NT2/D1 (cell line): ENCODE measurements around the gene LETM1.

Source experiments
- DNase-seq: peaks from one replicate; pipeline ENCODE4 v3.0.0-alpha.2; 2011; ENCODE audit warnings: low read depth, low spot score
- H3K27me3 ChIP-seq: 2 replicates; pipeline ENCODE4 v1.6.0; 2011; ENCODE audit warnings: mild to moderate bottlenecking; ENCODE audit not compliant: insufficient read length, insufficient read depth
- H3K36me3 ChIP-seq: 2 replicates; pipeline ENCODE4 v1.6.1; 2011; ENCODE audit warnings: mild to moderate bottlenecking, low read length, mixed read lengths; ENCODE audit not compliant: insufficient read depth, insufficient read length
- H3K4me1 ChIP-seq: 2 replicates; pipeline ENCODE4 v1.5.1; 2011; ENCODE audit not compliant: insufficient read depth, insufficient read length
- H3K4me3 ChIP-seq: 2 replicates; pipeline ENCODE4 v1.5.1; 2011; ENCODE audit warnings: low read depth; ENCODE audit not compliant: insufficient read length
- H3K9ac ChIP-seq: 2 replicates; pipeline ENCODE4 v1.6.0; 2011; ENCODE audit warnings: low read depth; ENCODE audit not compliant: insufficient read length
- H3K9me3 ChIP-seq: 2 replicates; pipeline ENCODE4 v1.5.1; 2011; ENCODE audit warnings: mild to moderate bottlenecking, low read length; ENCODE audit not compliant: insufficient read depth
- SUZ12 ChIP-seq: IDR thresholded peaks from 2 replicates; pipeline ENCODE4 v1.6.1; 2011; ENCODE audit not compliant: insufficient read length, insufficient read depth; ENCODE audit errors: extremely low read depth
- YY1 ChIP-seq: IDR thresholded peaks from 2 replicates; pipeline ENCODE4 v1.6.1; 2011; ENCODE audit not compliant: insufficient read length, insufficient read depth
- ZNF274 ChIP-seq: IDR thresholded peaks from 2 replicates; pipeline ENCODE4 v1.6.1; 2011; ENCODE audit warnings: mild to moderate bottlenecking, low read depth, low read length

The LETM1 gene

DNA sequence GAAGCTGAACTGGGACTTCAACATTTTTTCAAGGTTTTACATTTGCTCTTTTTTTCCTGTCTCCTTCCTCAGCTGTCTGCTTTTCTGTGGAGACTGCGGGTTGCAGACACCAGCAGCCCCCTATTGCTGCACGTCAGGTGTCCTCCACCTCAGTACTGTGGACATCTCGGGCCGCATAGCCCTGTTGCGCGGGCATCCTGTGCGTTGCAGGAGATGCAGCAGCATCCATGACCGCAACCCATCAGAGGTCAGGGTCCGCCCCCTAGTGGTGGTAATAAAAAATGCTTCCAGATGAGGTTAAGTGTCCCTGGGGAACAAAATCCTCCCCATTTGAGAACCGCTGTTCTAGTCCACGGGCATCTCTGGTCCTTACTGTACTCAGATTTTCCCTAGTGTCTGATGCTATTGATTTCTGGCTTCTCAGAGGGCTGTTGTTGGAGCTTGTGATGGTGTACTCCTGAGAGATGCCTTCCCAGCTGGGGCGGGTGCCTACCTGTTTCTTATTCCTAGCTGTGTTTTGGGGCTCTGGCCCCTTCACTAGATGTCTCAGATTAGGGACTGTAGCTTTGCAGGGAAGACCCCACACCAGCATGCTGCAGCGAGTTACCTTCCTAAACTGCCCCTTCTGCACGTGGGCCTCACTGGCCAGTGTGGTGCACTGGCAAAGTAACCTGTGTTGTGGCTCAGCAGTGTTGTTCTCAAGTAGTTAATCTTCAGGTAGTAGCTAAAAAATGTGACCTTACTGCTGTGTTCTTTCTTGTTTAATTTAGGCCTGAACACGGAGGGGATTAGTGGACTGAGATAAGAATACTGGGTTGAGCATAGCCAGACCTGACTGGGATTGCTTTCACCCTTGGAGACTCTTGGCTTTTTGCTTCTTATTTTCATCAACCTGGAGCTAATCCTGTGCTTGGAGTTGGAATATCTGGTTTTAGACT, 43.5 kb upstream of the LETM1 start:
- no peaks in the 10 kb centered on the region for H3K9me3 ChIP-seq
- no peaks in the 10 kb centered on the region for H3K27me3 ChIP-seq
- peaks cover 4% of the 10 kb centered on the region for H3K4me1 ChIP-seq
- peak; percentile 68 for DNase-seq
- no peak for TF ChIP-seq SUZ12
- TF ChIP-seq ZNF274, result no peak
- TF ChIP-seq YY1, result no peak
- no peak overlapping the region for H3K9ac ChIP-seq
- peaks cover 53% of the 10 kb centered on the region for H3K36me3 ChIP-seq
- no peak overlapping the region for H3K4me3 ChIP-seq

DNA sequence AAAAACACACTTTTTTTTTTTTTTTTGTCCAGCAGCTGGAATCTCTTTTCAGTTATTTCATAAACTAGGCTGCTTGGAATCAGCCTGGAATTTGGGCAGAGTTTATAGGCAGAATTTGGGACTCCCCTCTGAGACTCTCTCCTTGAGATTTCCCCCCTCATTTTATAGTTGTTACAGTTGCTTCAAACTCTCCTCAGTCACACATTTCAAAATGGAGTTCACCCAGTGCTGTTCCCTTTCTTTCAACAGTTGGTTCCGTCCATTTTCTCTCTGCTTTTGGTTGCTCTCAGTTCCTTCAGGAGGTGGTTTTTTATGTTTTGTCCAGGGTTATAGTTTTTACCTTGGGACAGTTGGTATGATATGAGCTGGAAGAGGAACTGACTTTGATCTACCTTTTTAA, 42.7 kb upstream of the LETM1 start:
- Histone ChIP-seq H3K4me1 (peaks cover 4% of the 10 kb centered on the region), H3K9ac (no peak overlapping the region), H3K36me3 (peaks cover 50% of the 10 kb centered on the region), H3K27me3 (no peaks in the 10 kb centered on the region), H3K4me3 (no peak overlapping the region), H3K9me3 (no peaks in the 10 kb centered on the region)
- no peak for TF ChIP-seq YY1
- TF ChIP-seq ZNF274, result no peak
- no peak for TF ChIP-seq SUZ12
- DNase-seq, result no peak

- Histone ChIP-seq H3K36me3 (peaks cover 52% of the 10 kb centered on the region), H3K9me3 (no peaks in the 10 kb centered on the region), H3K4me3 (no peak overlapping the region), H3K4me1 (peaks cover 4% of the 10 kb centered on the region), H3K27me3 (no peaks in the 10 kb centered on the region), H3K9ac (no peak overlapping the region)
- TF ChIP-seq YY1 (no peak), SUZ12 (no peak), ZNF274 (no peak)
- DNase-seq, result no peak
These were observed 42.1 kb upstream of the LETM1 start for GRCh38 chr4:1898007-1898406.

- no peak overlapping the region for H3K4me3 ChIP-seq
- no peak overlapping the region for H3K9ac ChIP-seq
- no peak for DNase-seq
- no peaks in the 10 kb centered on the region for H3K27me3 ChIP-seq
- no peak for TF ChIP-seq YY1
- no peak for TF ChIP-seq SUZ12
- no peak for TF ChIP-seq ZNF274
- H3K36me3 ChIP-seq, result peaks cover 43% of the 10 kb centered on the region
- no peaks in the 10 kb centered on the region for H3K9me3 ChIP-seq
- H3K4me1 ChIP-seq, result peaks cover 2% of the 10 kb centered on the region
These were observed 40.7 kb upstream of the LETM1 start for GRCh38 chr4:1896658-1896991.

DNA sequence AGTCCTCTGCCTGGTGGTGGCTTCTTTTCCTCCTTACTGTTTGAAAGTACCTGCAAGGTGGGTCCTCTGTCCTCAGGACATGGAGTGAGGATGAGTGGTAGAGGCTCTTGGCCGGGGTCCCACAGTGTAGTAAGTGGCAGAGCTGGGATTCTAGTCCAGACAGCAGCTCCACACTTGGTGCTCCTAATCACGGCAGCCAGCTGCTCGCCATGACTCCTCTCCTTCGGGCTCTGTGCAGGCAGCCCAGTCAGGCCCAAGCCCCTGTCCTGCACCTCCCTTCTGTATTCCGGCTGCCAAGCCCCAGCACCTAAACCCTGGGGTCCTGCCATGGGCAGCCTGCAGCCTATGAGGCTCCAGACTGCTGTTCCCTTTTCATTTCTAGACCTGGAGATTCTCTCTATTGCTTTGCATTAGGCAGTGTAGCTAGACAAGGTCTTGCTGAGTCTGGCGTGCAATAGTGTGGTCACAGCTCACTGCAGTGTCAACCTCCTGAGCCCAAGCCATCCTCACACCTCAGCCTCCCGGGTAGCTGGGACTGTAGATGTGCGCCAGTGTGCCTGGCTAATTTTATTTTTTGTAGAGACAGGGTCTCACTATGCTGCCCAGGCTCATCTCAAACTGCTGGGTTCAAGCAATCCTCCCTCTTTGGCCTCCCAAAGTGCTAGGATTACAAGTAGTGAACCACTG, 40.2 kb upstream of the LETM1 start:
- Histone ChIP-seq H3K4me1 (no peaks in the 10 kb centered on the region), H3K36me3 (peaks cover 38% of the 10 kb centered on the region), H3K27me3 (no peaks in the 10 kb centered on the region), H3K4me3 (no peak overlapping the region), H3K9me3 (no peaks in the 10 kb centered on the region), H3K9ac (no peak overlapping the region)
- DNase-seq, result no peak
- TF ChIP-seq ZNF274 (no peak), YY1 (no peak), SUZ12 (no peak)

DNA sequence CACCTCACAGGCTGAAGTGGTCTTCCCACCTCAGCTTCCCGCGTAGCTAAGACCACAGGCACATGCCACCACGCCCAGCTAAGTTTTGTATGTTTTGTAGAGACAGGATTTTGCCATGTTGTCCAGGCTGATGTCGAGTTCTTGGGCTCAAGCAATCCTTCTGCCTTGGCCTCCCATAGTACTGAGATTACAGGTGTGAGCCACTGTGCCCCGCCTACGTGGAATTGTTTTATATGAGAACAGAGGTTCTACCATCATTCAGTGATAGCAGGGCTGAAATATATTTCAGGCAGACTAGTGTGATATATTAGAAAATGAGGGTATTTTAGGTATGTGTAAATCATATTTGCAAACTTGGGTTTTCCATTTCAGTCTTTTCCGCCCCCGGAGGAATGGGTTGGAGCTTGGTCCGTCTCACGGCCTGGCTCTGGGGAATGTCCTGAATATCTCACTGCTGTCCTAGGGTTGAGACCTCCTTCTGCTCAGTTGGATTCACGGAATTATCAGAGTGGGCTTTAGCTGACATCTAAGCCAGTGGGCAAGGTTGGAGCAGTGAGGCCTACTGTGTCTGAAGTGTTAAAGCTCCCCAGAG, 35.1 kb upstream of the LETM1 start:
- Histone ChIP-seq H3K4me3 (no peak overlapping the region), H3K9ac (no peak overlapping the region), H3K27me3 (no peaks in the 10 kb centered on the region), H3K9me3 (no peaks in the 10 kb centered on the region; the same call in 1 of the 2 replicates), H3K36me3 (peaks cover 26% of the 10 kb centered on the region), H3K4me1 (no peaks in the 10 kb centered on the region)
- TF ChIP-seq ZNF274, result no peak
- TF ChIP-seq YY1, result no peak
- no peak for TF ChIP-seq SUZ12
- no peak for DNase-seq

- Histone ChIP-seq H3K27me3 (no peaks in the 10 kb centered on the region), H3K4me1 (no peaks in the 10 kb centered on the region), H3K4me3 (no peak overlapping the region), H3K9me3 (no peaks in the 10 kb centered on the region; the same call in 1 of the 2 replicates), H3K36me3 (peaks cover 10% of the 10 kb centered on the region), H3K9ac (no peak overlapping the region)
- TF ChIP-seq YY1 (no peak), ZNF274 (no peak), SUZ12 (no peak)
- DNase-seq, result no peak
These were observed 31.1 kb upstream of the LETM1 start for GRCh38 chr4:1887052-1887451.
